ENCODE data around the gene KRT7.

DNA sequence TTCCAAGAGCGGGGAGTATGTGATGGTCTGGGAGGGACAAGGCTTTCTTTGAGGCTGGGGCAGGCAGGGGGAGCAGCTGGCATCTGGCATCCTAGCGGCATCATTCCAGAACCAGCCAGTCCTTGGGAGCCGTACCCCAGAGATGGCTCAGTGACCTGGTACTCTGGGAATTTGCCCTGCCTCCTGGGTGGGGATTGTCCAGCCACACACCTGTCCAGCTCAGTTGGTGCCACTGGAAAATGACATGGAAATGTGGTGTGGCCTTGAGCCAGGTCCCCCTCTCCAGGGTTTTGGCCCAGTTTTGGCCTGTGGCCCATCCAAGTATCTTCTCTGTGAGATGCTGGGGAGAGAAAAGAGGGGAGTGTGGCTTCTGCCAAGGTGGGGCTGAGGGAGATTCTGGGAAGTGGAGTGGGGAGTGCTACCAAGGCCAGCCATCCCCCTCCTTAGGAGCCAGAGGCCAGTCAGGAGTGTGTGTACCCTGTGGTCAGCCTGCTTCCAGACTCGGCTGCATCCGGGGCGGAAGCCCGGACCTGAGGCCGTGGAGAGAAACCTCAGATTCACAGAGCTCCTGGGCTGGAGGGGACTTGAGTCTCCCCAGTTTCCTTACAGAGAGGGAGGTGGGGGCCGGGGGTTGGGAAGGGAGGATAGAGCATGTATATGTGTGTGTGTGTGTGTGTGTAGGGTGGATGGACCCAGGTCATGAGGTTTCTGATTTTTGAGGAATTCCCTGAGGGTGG lies 26.6 kb upstream of the KRT7 start:
- no peak for TF ChIP-seq CTCF (IDR thresholded peaks at IDR 0.05)
- no peak for TF ChIP-seq POLR2A (IDR thresholded peaks at IDR 0.05)

Measured in tibial nerve (tissue), 3 donors.